HepG2 (cell line): Measurements from ENCODE around the gene ASB14. TPM values are rescaled to one million over a fixed set of nuclear protein-coding genes. Genes with fewer than 3 reads are reported as not detected.

ENCODE experiments used
- ATAC-seq: fragments of 200-7000 bp; cut with Tn5 transposase; 3 replicates; pipeline ENCODE4 v1.9.1; 2020; ENCODE audit warnings: mild to moderate bottlenecking, moderate library complexity
- BruUV-seq: library from RNA; stranded (reverse); fragments of 400-500 nt; replicated peaks from 2 replicates; lab custom pipeline; 2021; lab: Mats Ljungman, UMichigan
- CTCF ChIA-PET: fragments of 300-600 bp; formaldehyde crosslinking; extraction: SDS; loops from one replicate; lab custom pipeline; 2021; ENCODE audit warnings: low total read pairs, inconsistent platforms, low intra/inter-chr PET ratio; lab: Yijun Ruan, JAX
- POLR2A ChIA-PET: fragments of 350-600 bp; sonication (Branson Sonifier 250); formaldehyde crosslinking; loops from one replicate; lab custom pipeline; 2020; ENCODE audit warnings: antibody characterized with exemption, inconsistent platforms; lab: Yijun Ruan, JAX
- DNase-seq: peaks from one replicate; pipeline ENCODE4 v3.0.0-alpha.2; 2015; ENCODE audit warnings: low spot score
- FAIRE-seq: peaks from 3 replicates; lab custom pipeline; 2011; peaks lifted over from hg19 to GRCh38; lab: Jason Lieb, UNC
- H2AFZ ChIP-seq: one replicate; pipeline ENCODE4 v1.6.1; 2011; ENCODE audit warnings: low read length, inconsistent platforms
- H3K27ac ChIP-seq: fragments of 300-600 bp; 3 replicates; pipeline ENCODE4 v1.8.0; 2011; ENCODE audit warnings: mixed run types, mild to moderate bottlenecking, mixed read lengths, low read length, inconsistent platforms; ENCODE audit not compliant: insufficient read depth; ENCODE audit errors: extremely low read length
- H3K27me3 ChIP-seq, 2 experiments: fragments of 200-600 bp in 1 of 2; 2 replicates in 1 of 2; 3 replicates in 1 of 2; pipeline versions ENCODE4 v1.6.0 to v1.8.0; 2011; ENCODE audit warnings: low read length in 2 of 2, mild to moderate bottlenecking in 2 of 2, moderate library complexity in 2 of 2, inconsistent platforms in 1 of 2; ENCODE audit not compliant: insufficient read depth in 2 of 2, control insufficient read depth in 1 of 2
- H3K36me3 ChIP-seq, 2 experiments: fragments of 200-600 bp in 1 of 2; replicated peaks in 1 of 2; 2 replicates in 1 of 2; 3 replicates in 1 of 2; pipeline versions ENCODE4 v1.5.1 to v1.8.0; 2011; ENCODE audit warnings: low read length in 2 of 2, inconsistent platforms in 1 of 2; ENCODE audit not compliant: insufficient read depth in 2 of 2, control insufficient read depth in 1 of 2
- H3K4me1 ChIP-seq: 2 replicates; pipeline ENCODE4 v1.5.1; 2012; ENCODE audit warnings: low read length, inconsistent platforms; ENCODE audit not compliant: insufficient read depth
- H3K4me2 ChIP-seq: 2 replicates; pipeline ENCODE4 v1.6.0; 2011; ENCODE audit warnings: low read depth, low read length, inconsistent platforms
- H3K4me3 ChIP-seq, 3 experiments: fragments of 200-600 bp in 1 of 3; sonication (generic), shearing (Covaris generic) in 1 of 3; replicated peaks in 1 of 3; 2 replicates each; pipeline ENCODE4 v1.5.1; 2011 to 2016; ENCODE audit warnings: low read length in 3 of 3, inconsistent platforms in 2 of 3, low read depth in 2 of 3, mild to moderate bottlenecking in 2 of 3, control low read depth in 1 of 3, mixed read lengths in 1 of 3; ENCODE audit not compliant: insufficient read depth in 1 of 3
- H3K79me2 ChIP-seq: one replicate; pipeline ENCODE4 v1.6.1; 2011; ENCODE audit warnings: low read length, inconsistent platforms; ENCODE audit not compliant: insufficient read depth
- H3K9ac ChIP-seq: 2 replicates; pipeline ENCODE4 v1.6.0; 2011; ENCODE audit warnings: mild to moderate bottlenecking, low read depth, low read length, inconsistent platforms; ENCODE audit not compliant: insufficient read depth
- H3K9me3 ChIP-seq: 2 replicates; pipeline ENCODE4 v1.5.1; 2012; ENCODE audit warnings: mild to moderate bottlenecking, low read length
- H4K20me1 ChIP-seq: 2 replicates; pipeline ENCODE4 v1.6.0; 2011; ENCODE audit warnings: inconsistent platforms, mild to moderate bottlenecking, low read length, moderate library complexity; ENCODE audit not compliant: insufficient read depth
- CENPBD1 ChIP-seq: sonication (generic); formaldehyde crosslinking; IDR thresholded peaks from 2 replicates; pipeline ENCODE4 v1.8.0; 2022; ENCODE audit warnings: missing genetic modification reagents, low read depth, mild to moderate bottlenecking, borderline replicate concordance
- DMTF1 ChIP-seq: sonication (generic); formaldehyde crosslinking; IDR thresholded peaks from 2 replicates; pipeline ENCODE4 v1.4.0; 2020; ENCODE audit warnings: mild to moderate bottlenecking, missing genetic modification reagents
- ERF ChIP-seq: IDR thresholded peaks from 2 replicates; pipeline ENCODE4 v1.6.1; 2018; ENCODE audit warnings: missing biosample characterization, missing genetic modification reagents
- IRF2 ChIP-seq: IDR thresholded peaks from 2 replicates; pipeline ENCODE4 v1.6.1; 2018; ENCODE audit warnings: missing genetic modification reagents, missing compliant biosample characterization
- KMT2A ChIP-seq: sonication (generic); formaldehyde crosslinking; IDR thresholded peaks from 2 replicates; pipeline ENCODE4 v1.4.0; 2020; ENCODE audit warnings: missing genetic modification reagents
- ONECUT2 ChIP-seq: sonication (generic); formaldehyde crosslinking; IDR thresholded peaks from 2 replicates; pipeline ENCODE4 v1.4.0; 2020; ENCODE audit warnings: missing genetic modification reagents
- PHF20 ChIP-seq: sonication (generic); formaldehyde crosslinking; IDR thresholded peaks from 2 replicates; pipeline ENCODE4 v1.5.0; 2020; ENCODE audit warnings: mild to moderate bottlenecking, missing genetic modification reagents
- PHF8 ChIP-seq: sonication (generic); formaldehyde crosslinking; IDR thresholded peaks from 2 replicates; pipeline ENCODE4 v1.5.0; 2020; ENCODE audit warnings: missing genetic modification reagents
- ZFY ChIP-seq: sonication (generic); formaldehyde crosslinking; IDR thresholded peaks from 2 replicates; pipeline ENCODE4 v1.4.0; 2020; ENCODE audit warnings: missing genetic modification reagents
- ZMYM2 ChIP-seq: sonication (generic); formaldehyde crosslinking; IDR thresholded peaks from 2 replicates; pipeline ENCODE4 v1.8.0; 2022; ENCODE audit warnings: mild to moderate bottlenecking, missing genetic modification reagents
- ZNF205 ChIP-seq: IDR thresholded peaks from 2 replicates; pipeline ENCODE4 v1.6.1; 2018; ENCODE audit warnings: missing biosample characterization, missing genetic modification reagents
- ZNF282 ChIP-seq: fragments of 450-650 bp; IDR thresholded peaks from 2 replicates; pipeline ENCODE4 v1.6.1; 2018; ENCODE audit not compliant: partially characterized antibody
- ZNF749 ChIP-seq: sonication (generic); formaldehyde crosslinking; IDR thresholded peaks from 2 replicates; pipeline ENCODE4 v1.8.0; 2022; ENCODE audit warnings: mild to moderate bottlenecking, missing genetic modification reagents, moderate library complexity, borderline replicate concordance
- WGBS: methylation state at CpG from one replicate; pipeline ENCODE4 v1.1.6; 2017; ENCODE audit warnings: low lambda C conversion rate; 5-methylcytosine and 5-hydroxymethylcytosine counted together
- in situ Hi-C: cut with HindIII; loops from 2 replicates; pipeline ENCODE4 v1.10.0; 2017; ENCODE audit warnings: low pct_unique_long_range_greater_than_20kb; ENCODE audit not compliant: extremely low pct_ligation_motif_present
- intact Hi-C: fragments of 100-400 bp; cut with micrococcal nuclease; formaldehyde crosslinking; loops from one replicate; pipeline ENCODE4 v1.10.0; 2022; ENCODE audit not compliant: unreplicated experiment
- polyA plus RNA-seq, 8 experiments: library from polyadenylated mRNA; depleted of rRNA in 3 of 8; stranded (reverse) in 7 of 8; unstranded in 1 of 8; fragments of >200 nt; fragmentation: Illumina TruSeq in 4 of 8; extraction: Trizol in 4 of 8; gene quantifications; 2 replicates each; pipeline versions ENCODE4 v1.2.1 to v1.2.3, GENCODE V29; 2011 to 2016; ENCODE audit warnings: low read depth in 4 of 8, missing spikeins in 1 of 8, mixed read lengths in 1 of 8; ENCODE audit not compliant: insufficient read depth in 1 of 8
- total RNA-seq, 5 experiments: library from RNA; depleted of rRNA; stranded (reverse); fragments of >200 nt; fragmentation: Illumina TruSeq; extraction: Trizol; gene quantifications; 2 replicates each; pipeline ENCODE4 v1.2.3, GENCODE V29; 2016; ENCODE audit warnings: low read depth in 1 of 5

ASB14 gene
- total and polyA plus RNA-seq, 2 of the 13 experiments (the other 11 are each of a cell fraction or from before 2014, with no cell fraction given) = not detected

GRCh38 chr3:57230006-57230405 is 62.5 kb downstream of the ASB14 start:
- Histone ChIP-seq H3K4me2 (no peak overlapping the region), H3K27me3 (no peaks in the 10 kb centered on the region; a peak in 1 of 5 replicates), H3K36me3 (no peaks in the 10 kb centered on the region), H3K4me3 (no peak overlapping the region), H3K9me3 (no peaks in the 10 kb centered on the region), H3K79me2 (peaks cover 39% of the 10 kb centered on the region), H3K9ac (no peak overlapping the region), H3K27ac (no peak overlapping the region), H3K4me1 (peaks cover 40% of the 10 kb centered on the region), H2AFZ (peak overlapping the region; percentile 2), H4K20me1 (0 out of 2 replicates have a peak, but pooled peaks cover 8% of the 10 kb centered on the region)
- no peak for FAIRE-seq
- BruUV-seq = TSS peak; percentile 27
- ChIA-PET POLR2A (no interaction called here), CTCF (no interaction called here)
- no peak for ATAC-seq
- TF ChIP-seq ERF (no peak), IRF2 (CRISPR knock-in tag) (no peak), ZNF282 (no peak)
- intact Hi-C loops = no loop called here
- in situ Hi-C loops = no loop called here
- WGBS = 92% methylated on average over 2 of the region's 2 CpGs
- DNase-seq = no peak

- FAIRE-seq (no peak), DNase-seq (no peak), ATAC-seq (peak; percentile 72)
- Histone ChIP-seq H3K9me3 (no peaks in the 10 kb centered on the region), H3K4me1 (peaks cover 32% of the 10 kb centered on the region), H3K4me3 (peak overlapping the region; percentile 74 to 86 (median 83)), H3K27me3 (no peaks in the 10 kb centered on the region; a peak in 1 of 5 replicates), H3K36me3 (no peaks in the 10 kb centered on the region), H3K27ac (peak overlapping the region; percentile 73), H4K20me1 (0 out of 2 replicates have a peak, but pooled peaks cover 8% of the 10 kb centered on the region), H2AFZ (no peak overlapping the region), H3K9ac (peak overlapping the region; percentile 75), H3K79me2 (peaks cover 37% of the 10 kb centered on the region), H3K4me2 (peak overlapping the region; percentile 62)
- under 1% methylated on average over 20 of the region's 70 CpGs for WGBS
- CTCF ChIA-PET = no interaction called here
- in situ Hi-C loops = loop anchor here (10.0 kb wide), 1 partner anchor 233 kb away; no protein-coding TSS in a partner anchor
- POLR2A ChIA-PET = interaction anchor here (0.8 to 1.5 kb wide), 3 partner anchors 8 to 464 kb away, joined by 3 to 5 read pairs (median 4); partner anchors contain the start of genes ARF4 and DENND6A
- intact Hi-C loops = loop anchor here (10.0 kb wide), 1 partner anchor 223 kb away; no protein-coding TSS in a partner anchor
- no TSS peak for BruUV-seq
- TF ChIP-seq ZFY (CRISPR knock-in tag) (peak; percentile 95), CENPBD1 (CRISPR knock-in tag) (0 out of 2 replicates have a peak, but pooled peaks have one; percentile 8), ZNF749 (CRISPR knock-in tag) (0 out of 2 replicates have a peak, but pooled peaks have one; percentile 6), ONECUT2 (CRISPR knock-in tag) (no peak), DMTF1 (CRISPR knock-in tag) (no peak), ZNF205 (CRISPR knock-in tag) (no peak), PHF8 (CRISPR knock-in tag) (0 out of 2 replicates have a peak, but pooled peaks have one; percentile 12), KMT2A (CRISPR knock-in tag) (peak; percentile 75; the same call in 1 of the 2 replicates), PHF20 (CRISPR knock-in tag) (peak; percentile 7; the same call in 1 of the 2 replicates), ZMYM2 (CRISPR knock-in tag) (no peak)
Measured at GRCh38 chr3:57227930-57228751, 64.3 kb downstream of the ASB14 start.
